ENCODE results near the gene PRH1.

PRH1 gene

GRCh38 chr12:10842862-10843261 lies 41.2 kb downstream of the PRH1 start:
- no peak for DNase-seq (ENCODE audit: low read depth, low spot score)

GRCh38 chr12:10838461-10838860 lies 45.6 kb downstream of the PRH1 start:
- DNase-seq (ENCODE audit: low read depth, low spot score), result no peak
